NCI-H1048 (cell line): ENCODE data around the gene FARS2.
"Not testable (repeated sequence)": the region's sequence is repeated elsewhere in the genome, so short reads cannot be mapped to it uniquely, and the experiment has no call there.

Source experiments
- DNase-seq: peaks from one replicate; lab custom pipeline; 2025; lab: John Stamatoyannopoulos, UW

FARS2 gene

DNA sequence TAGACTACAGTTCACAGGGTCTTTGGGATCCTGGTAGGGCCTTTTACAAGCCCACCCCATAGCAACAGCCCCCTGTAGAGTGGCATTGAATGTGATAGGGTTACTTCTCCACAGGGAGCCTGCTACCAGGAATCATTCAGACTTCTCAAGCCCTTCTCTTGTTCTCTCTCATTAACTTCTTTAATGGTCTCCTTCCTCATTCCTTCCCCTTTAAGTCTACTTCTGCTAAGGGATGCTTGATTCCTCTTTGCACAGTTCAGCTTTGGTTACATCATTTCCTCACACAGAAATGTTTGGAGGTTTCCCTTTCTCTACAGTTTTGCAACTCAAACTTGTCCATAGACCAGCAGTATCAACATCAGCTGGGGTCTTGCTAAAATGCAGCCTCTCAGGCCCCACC lies 437.8 kb downstream of the FARS2 start:
- not testable (repeated sequence) for DNase-seq

DNA sequence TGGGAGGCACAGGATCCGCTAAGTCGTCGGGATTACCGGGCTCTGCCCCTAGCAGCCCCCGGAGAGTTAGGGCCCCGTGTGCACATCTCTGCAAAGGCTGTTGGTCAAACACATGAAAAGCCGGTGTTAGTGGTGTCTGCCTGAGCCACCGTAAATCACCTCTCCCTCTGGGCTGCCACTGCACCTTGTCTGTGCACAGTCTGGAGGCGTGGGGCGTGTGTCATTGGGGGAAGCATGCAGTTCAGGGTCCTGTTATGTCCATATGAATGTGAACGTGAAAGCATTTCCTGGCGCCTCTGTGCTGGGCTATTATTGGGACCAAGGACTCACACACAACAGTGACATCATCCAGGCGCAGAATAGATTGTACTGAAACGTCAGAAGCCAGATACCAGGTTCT lies 439.9 kb downstream of the FARS2 start:
- DNase-seq = no peak

DNA sequence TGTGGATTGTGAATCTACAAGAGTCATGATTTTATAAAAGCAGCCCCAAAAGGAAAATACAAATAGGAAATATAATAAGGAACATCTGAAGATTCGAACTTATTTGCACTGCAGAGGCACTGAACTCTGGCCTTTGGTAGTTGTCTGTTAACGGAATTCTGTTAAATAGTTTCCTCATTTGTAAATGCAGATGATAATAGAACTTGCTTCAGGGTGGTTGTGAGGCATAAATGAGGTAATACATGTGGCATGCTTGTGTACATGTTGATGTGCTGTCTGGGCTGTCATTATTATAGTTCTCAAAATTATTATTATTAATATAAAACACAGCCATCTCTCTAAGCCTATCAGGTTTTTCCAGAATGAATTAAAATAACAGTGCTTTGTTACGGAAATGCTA lies 443.4 kb downstream of the FARS2 start:
- DNase-seq = no peak

DNA sequence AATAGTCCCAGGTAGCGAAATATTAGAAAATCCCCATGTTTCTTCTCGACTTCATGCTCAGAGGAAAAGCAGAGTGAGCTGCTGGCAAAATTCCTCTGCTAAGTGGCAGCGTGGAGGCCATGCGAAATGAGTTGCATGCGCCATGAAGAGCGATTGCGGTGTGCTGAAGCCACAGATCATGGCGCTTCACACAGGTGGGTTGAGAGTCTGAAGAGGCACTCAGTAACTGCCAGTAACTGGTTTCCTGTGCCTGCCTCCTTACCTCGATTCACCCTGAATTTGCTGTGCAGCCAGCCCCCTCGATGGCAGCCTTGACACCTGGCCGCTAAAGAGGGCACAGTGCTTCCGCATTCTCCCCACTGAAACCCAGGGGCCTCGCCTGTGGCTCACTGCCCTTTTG lies 443.9 kb downstream of the FARS2 start:
- no peak for DNase-seq

DNA sequence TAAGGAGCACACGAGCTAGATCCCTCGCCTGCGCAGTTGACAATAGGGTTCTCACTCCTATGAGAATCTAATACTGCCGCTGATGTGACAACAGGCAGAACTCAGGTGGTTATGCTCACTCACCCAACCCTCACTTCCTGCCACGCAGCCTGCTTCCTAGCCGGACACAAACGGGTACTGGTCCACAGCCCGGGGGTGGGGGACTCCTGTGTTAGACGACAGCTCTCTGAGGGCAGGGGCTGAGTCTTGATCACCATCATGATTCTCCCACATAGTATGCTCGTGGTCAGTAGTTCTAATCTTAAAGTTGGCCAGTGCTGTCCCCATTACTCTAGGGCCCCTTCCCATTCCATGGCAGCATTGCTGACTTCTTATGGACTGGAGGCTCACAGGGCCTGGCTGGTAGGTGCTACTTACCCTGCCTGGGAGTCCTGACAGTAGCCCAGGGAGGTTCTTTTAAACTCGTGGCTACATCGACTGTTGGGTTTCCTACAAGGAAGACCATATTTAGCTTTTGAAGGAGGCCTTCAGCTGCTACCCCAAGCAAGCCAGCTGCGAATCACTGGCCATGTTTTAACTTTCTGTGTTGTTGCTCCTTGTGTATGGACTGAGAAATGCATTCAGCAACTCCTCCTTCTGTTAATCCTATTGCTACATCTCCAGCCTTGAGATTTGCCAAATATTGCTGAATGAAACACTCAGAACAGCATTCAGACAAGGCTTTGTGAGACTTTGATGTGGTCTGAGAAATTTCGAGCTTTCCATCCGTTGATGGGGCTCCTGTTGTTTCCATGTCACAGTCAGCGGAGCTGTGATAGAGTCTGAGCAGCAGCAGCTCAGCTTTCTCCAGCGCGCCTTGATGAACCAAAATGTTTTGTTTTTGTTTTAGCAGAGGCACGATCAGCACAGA lies 445.1 kb downstream of the FARS2 start:
- no peak for DNase-seq

DNA sequence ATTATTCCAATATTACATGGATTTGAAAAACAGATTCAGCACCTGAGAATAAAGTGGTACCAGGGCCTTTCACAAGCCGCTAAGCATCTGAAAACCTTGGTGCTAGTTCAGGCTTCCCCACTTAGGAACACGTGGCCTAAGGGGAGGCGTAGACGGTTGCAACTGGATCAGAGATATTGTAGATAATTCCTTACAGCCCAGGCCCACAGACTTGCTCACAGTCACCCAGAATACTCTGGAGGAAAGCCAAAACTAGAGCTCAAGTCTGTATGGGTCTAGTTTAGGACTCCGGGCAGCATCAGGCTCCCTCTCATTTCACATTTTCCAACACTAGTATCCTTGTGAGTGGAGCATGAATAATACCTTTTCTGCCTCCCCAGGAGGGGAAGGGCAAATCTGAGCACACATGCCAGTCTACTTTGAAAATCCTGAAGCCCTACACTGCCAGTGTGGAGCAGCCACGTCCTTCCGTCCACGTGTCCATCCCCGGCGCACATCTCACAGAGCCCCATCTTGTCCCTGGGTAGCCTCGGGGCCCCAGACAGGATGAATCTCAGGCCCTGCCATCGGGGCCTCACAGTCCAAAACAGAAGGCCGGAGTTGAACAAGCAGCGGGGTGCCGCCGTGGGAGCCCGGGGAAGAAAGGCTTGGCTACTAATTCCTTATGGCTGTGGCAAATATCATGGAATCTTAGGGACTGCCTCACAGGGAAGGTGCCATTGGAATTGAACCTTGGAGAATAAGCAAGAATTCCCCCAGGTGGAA lies 446.1 kb downstream of the FARS2 start:
- no peak for DNase-seq

DNA sequence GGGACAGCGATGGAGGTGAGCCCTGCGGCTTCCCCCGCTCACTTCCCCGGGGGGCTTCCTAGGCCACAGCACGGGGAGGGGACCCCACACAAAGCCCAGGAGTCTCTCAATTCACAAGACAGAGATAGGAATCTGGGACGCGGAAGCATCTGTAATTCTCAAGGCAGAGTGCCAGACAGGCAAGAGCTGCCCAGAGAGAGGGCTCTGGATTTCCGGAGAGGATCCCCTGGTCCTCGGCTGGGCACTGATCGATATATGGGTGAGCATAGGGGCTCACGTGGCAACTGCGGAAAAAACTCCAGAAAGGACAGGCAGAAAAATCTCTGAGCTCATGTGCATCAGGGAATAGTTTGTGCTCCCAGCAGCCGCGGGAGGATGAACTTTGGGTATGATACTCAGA lies 449.2 kb downstream of the FARS2 start:
- DNase-seq = no peak

DNA sequence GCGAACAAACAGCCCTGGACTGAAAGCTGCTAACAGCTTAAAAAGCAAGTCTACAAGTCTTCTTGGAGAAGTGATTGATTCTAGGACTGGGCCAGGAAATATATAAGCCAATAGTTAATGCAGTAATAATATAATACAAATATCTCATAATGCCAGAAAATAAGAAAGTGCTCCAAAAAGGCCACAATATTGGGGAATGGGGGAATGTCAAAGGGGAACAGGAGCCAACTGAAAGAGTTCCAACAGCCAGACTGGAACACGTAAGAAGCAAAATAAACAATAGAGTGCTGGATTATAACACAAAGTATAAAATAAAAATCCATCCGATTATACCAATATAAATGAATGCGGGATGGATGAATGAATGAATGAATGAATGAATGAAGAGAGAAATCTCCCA lies 449.6 kb downstream of the FARS2 start:
- DNase-seq = no peak

DNA sequence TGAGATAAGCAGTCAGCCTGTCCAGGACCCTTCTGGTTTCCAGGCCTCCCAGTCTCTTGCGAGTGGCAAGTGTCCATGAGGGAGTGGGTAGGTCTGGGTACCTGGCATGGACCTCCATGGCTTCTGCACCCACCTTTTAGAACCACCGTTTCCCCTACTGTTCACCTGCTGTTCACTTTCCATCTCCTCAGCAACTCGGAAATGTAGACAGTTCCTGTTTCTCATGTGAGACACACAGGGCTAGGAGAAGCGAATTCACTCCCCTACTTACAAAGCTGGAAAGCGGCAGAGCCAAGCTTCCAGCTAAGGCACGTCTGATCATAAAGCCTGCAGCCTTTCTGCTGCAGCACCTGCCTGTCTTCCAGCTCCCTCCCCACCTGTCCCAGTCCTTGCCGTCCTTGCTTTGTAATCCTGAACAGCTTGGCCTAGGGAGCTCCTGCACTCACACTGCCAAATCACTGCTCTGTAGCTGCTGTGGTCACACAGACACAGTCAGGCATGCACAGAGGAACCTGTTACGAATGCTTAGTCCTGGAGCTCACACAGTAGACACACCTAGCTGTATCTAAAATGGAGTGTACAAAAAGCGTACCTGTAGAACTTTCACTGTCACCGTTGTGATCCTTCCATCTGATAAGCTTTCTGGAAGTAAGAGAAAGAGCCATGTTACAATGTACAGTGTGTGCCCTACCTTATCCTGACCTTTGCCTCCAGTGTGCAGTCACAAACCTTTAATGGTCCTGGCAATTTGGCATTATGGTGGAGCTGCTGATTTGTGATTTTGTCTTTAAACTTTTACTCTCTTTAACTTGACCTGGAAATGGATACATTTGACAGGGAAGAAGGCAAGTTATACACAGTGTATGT lies 451.3 kb downstream of the FARS2 start:
- DNase-seq = no peak

DNA sequence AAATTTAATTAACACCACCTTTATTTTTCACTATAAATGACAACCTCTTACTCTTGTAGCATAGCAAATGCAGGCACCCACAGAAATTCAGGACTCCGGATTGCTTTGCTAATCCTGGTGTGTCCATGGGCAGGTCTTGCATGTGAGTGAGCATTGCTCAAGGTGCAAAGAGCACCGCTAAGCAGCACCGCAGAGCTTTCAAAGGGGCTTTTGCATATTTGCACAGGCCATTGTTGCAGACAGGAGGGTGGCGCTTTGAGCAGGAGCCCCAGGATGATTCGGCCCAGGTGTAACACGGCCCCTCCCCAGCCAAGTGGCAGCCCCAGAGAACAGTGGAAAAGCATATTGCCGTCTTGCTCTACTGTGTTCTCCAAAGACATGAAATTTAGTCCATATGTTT lies 452.2 kb downstream of the FARS2 start:
- no peak for DNase-seq

DNA sequence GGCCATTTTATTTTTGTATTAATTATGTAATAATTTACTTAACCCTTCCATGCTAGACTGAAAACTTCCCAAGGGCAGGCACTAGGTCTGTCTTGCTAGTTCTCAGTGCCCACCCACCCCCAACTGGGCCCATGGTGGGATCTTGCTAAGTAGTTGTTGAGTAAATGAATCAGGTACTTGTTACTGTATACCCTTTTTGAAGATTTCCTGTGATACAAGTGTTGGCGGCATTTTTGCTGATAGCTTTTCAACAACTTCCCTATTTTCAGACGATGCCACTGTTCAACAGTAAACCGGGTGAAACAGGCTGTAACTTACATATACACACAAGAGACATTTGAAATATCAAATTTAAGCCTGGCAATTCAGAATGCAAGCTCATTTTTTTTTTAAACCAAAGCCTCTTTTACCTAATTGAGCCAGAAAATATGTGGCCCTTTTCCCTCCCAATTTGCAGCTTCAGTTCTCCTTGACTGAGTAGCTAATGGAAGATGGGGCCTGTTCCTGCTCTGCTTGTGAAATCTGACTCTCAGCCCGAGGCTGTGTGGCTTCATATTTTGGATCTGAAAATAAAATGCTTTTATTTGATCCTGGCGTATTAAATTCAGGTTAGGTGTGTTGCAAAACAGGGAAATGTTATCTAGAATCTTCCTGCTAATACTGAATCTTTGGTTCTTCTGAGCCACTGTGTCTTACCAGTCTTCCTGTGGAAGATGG lies 457.1 kb downstream of the FARS2 start:
- DNase-seq = no peak

DNA sequence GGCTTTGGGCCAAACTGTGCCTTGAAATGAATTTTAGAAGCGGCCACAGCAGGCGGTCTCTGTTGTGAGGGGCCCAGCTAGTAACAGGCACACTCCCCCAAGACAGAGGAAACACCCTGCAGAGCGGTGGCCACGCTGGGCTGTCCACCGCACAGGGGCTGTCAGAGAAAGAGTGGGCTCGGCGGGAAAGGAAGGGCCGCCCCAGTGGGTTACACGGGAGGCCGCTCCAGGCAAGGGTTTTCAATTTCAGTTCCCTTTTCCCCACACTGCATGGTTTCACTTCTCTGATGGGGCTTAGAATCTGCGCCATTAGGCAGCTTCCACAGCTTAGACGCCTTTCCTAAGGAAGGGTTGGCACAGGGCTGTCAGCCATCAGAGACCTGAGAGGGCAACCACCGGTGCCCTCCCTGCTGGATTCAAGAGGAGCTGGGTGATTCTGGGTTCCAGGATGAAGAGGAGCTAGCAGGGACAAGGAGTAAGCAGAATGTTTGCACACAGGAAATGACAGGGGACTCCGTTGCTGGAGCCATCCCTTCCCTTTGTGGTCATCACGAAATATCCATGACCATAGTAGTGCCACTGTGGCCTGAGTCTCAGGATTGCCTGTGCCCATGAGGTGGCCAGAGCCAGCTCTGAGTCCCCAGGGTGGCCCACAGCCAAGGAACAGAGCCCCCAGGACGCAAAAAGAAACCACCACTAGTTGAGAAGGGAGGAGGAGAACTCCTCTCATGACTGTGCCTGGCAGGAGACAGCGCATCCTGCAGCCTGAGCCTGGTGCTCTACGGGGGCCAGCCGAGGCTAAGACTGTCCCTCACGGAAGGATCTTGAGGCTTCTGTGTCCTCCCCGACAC lies 462.8 kb downstream of the FARS2 start:
- no peak for DNase-seq

DNA sequence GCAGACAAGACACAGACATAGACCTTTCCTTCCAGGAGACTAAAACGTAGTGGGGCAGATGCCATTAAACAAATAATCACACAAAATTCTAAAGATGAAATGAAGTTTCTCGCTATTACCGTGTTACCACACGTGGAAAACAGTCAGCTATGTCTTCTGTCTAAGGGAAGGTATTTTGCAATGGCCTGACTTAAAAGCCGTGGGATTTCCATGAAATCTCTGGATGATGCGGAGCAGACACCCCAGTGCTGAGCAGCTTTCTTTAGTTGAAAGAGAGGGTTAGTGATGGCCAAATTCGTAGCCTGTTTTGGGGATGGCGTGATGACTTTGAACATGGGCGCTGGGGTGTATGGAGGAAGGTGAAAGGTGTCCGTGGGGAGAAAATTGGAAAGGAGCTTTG lies 463.6 kb downstream of the FARS2 start:
- DNase-seq = no peak

DNA sequence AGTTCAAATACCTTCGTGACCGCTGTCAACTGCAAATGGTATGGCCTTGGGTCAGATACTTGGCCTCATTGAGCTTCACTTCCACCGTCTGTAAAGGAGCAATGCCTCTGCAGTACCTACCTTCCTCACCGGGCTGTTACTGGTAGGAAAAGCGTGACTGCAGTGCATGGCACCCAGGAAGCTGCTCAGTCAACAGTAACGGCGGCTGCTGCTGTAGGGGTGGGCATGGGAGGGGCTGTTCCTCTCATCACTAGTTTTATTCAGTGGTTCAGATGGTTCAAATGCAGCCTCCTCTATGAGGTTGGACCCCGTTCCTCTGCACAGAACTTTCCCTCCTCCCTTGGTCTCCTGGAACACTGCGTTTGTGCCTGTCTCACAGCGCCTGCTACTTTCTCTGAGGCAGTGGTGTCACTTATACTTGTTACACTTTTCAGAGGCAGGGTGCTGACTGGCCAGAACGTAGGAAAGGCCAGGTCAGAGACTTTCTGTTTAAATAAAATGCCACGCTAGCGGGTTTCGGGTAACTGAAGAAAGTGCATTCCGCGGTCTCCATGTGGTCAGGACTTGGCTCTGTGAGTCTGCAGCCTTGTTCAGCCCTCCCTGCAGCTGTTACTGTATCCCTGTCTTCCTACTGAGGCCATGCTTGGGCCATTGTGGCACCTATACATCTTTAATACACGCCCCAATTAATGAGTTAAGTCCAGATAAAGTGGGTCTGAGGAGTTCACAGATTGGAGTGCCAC lies 465.8 kb downstream of the FARS2 start:
- DNase-seq = no peak

DNA sequence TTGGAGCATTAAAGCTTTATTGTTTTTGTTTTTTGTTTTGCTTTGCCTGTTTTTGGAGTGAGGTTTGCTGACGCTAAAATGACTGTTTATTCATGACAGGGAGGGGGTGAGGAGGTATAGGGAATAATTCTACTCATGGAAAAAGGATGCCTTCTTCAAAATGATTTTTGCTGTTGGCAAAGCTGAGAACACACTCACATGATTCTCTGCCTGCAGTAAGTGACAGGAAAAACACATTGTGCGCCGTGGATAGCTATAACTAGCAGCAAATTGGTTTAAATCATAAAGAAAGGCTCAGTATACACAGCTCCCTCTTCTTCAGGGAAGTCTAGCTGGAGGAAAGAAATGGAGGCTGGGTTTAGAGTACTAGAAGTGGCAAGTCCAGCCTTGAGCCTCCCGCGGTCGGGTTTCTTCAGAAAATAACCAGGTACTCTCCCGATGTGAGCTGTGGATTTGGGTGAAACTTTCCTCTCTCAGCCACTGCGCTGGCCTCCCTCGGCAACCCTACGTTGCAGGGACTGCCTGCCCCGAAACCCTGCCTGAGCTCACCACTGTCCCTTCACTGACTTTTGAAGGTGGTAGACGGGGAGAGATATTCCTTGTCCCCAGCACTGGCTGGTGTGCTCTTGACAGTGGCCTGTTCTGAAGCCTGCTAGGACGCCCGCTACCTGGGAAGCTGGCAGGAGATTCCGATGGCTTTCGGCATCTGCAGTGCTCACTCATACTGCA lies 467.2 kb downstream of the FARS2 start:
- DNase-seq = no peak

DNA sequence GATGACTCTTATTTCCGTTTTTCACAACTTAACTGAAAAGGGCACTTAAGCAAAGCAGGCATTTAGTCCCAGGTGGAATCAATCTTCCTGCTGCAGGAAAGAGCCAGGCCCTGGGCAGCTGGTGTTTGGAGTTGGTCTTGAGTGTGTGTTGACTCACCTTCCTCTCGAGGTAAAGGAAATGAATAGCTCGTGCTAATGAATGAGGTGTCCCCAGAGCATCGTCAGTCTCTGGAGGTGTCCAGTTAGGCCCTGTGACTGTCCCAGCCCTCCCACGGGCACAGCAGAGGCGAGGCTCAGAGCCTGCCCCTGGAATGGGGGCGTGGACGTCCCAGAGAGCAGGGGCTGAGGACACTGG lies 467.7 kb downstream of the FARS2 start:
- DNase-seq = no peak

DNA sequence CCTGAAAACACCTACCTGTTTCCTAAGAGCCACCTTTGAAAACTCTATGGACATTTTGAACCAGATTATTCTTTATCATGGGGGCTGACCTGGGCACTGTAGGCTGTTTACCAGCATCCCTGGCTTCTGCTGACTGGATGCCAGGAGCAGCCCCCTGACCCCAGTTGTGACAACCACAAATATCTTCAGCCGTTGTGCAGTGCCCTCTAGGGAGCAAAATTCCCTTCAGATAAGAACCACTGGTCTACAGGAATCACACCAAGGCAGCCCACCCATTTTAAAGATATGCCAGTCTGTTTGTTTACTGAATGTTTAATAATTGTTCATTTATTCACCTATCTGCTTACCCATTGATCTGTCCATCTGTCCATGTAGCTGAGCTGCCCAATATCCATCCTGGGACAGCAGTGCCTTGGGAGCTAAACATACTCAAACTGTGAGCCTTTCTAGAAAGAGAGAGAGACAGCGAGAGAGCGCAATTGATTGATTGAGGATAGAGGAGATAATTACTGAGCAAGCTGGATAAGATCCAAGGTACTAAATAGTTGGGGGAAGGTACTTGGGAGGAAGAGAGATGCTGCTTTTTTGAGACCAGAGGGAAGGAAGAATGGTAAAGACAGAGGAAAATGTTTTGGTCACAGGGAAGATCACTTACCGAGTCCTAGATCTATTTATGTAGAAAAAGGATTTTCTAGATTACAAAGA lies 468.7 kb downstream of the FARS2 start:
- DNase-seq = no peak

DNA sequence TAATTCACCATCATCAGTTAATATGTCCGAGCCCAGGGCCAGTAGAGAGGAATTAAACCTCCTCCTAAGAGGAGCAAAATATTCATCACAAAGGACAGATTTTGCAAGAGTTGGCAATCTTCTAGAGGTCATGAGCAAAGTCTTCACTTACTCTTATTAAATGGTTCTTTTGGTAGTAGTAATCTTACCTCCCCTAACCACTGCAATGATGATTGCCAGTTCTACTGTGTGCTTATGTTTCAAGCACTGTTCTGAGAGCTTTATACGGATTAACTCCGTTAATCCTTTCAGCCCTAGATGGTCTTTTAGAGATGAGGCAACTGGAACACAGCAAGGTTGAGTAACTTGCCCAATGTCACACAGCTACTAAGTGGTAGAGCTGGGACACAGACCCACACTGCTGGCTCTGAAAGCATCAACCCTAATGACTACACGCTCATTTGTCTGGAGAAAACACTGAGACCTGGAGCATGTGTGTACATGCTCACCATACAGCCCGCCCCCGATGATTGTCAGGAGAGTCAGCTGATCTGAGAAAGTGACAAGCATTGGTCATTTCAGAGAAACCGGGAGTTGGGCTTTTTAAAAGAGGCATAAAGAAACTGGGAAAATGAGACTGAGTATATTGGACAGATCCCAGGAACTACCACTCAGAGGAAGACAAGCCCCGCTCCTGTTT lies 469.4 kb downstream of the FARS2 start:
- DNase-seq = no peak
